ENCODE data around the gene PSMG2.
A peak's percentile ranks its signal among the peaks of the same experiment; 100 is the strongest.

PSMG2 gene, protein sequence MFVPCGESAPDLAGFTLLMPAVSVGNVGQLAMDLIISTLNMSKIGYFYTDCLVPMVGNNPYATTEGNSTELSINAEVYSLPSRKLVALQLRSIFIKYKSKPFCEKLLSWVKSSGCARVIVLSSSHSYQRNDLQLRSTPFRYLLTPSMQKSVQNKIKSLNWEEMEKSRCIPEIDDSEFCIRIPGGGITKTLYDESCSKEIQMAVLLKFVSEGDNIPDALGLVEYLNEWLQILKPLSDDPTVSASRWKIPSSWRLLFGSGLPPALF

GRCh38 chr18:12702221-12703095 lies at the start of gene PSMG2, which contains the start of gene CEP76:
PSMG2 (plus strand) TSS chr18:12703042; CDS start chr18:12703108, 66 bp downstream.
CEP76 (minus strand) TSS chr18:12702723; CDS start chr18:12702548, 175 bp downstream.
- H3K4me3 ChIP-seq (ENCODE audit: low read depth, low read length) = peak within 1 kb of the TSS; percentile 95
- DNase-seq (ENCODE audit: low read depth, low spot score) = peak; percentile 94
- TF ChIP-seq CTCF (IDR thresholded peaks at IDR 0.05; ENCODE audit: low read depth, low read length) = no peak
- in situ Hi-C loops (cut with HindIII; ENCODE audit: low sequenced_read_pairs) = no loop called here

DNA sequence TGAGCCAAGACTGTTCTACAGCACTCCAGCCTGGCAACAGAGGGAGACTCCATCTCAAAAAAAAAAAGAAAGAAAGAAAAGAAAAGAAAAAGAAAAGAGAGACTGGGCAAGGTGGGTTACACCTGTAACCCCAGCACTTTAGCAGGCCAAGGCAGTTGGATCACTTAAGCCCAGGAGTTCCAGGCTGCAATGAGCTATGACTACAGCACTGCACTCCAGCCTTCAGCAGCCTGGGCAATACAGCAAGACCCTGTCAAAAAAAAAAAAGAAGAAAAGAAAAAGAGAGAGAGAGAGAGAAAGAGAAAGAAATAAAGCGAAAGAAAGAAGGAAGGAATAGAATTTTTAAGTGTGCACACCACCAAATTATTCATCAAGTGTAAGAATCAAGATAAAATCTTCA lies 47.9 kb upstream of the PSMG2 start:
- in situ Hi-C loops (cut with HindIII; ENCODE audit: low sequenced_read_pairs) = no loop called here
- H3K4me3 ChIP-seq (ENCODE audit: low read depth, low read length) = no peak overlapping the region
- no peak for DNase-seq (ENCODE audit: low read depth, low spot score)
- no peak for TF ChIP-seq CTCF (IDR thresholded peaks at IDR 0.05; ENCODE audit: low read depth, low read length)

DNA sequence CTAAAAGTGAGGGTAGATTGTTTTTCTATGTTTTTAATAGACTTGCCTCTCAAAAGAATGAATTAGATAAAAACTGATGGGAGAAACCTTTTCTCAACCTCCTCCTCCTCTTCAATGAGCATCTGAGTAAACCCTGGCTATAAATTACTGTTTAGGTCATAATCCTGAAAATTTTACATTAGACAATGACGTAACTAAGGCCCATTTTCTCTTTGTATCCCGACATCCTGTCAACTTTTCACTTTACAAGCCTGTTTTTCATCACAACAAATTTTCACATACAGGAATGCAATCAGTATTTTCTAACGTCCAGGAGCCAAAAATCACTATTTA lies 46.3 kb upstream of the PSMG2 start:
- peak overlapping the region; percentile 62 for H3K4me3 ChIP-seq (ENCODE audit: low read depth, low read length)
- in situ Hi-C loops (cut with HindIII; ENCODE audit: low sequenced_read_pairs) = no loop called here
- no peak for TF ChIP-seq CTCF (IDR thresholded peaks at IDR 0.05; ENCODE audit: low read depth, low read length)
- DNase-seq (ENCODE audit: low read depth, low spot score) = peak; percentile 43

GRCh38 chr18:12656938-12657683 lies 45.7 kb upstream of the PSMG2 start:
- peak; percentile 41 for DNase-seq (ENCODE audit: low read depth, low spot score)
- TF ChIP-seq CTCF (IDR thresholded peaks at IDR 0.05; ENCODE audit: low read depth, low read length) = no peak
- peak overlapping the region; percentile 62 for H3K4me3 ChIP-seq (ENCODE audit: low read depth, low read length)
- in situ Hi-C loops (cut with HindIII; ENCODE audit: low sequenced_read_pairs) = no loop called here

GRCh38 chr18:12657684-12658425 lies 45.0 kb upstream of the PSMG2 start, which contains the start of gene SPIRE1:
SPIRE1 (minus strand) TSS chr18:12658107; CDS start chr18:12657866, 241 bp downstream.
- H3K4me3 ChIP-seq (ENCODE audit: low read depth, low read length) = peak within 1 kb of the TSS; percentile 62
- no peak for TF ChIP-seq CTCF (IDR thresholded peaks at IDR 0.05; ENCODE audit: low read depth, low read length)
- DNase-seq (ENCODE audit: low read depth, low spot score) = peak; percentile 59
- in situ Hi-C loops (cut with HindIII; ENCODE audit: low sequenced_read_pairs) = no loop called here
